ENCODE data around the gene SSBP3. TPM values are rescaled to one million over a fixed set of nuclear protein-coding genes. Genes with fewer than 3 reads are reported as not detected.

SSBP3 gene
- total RNA-seq, 4 donors from 2014 or later: 28.7 to 162 (median 37.0) TPM

- H3K36me3 ChIP-seq: no peaks in the 10 kb centered on the region
- no peak overlapping the region for H3K4me3 ChIP-seq
- TF ChIP-seq EP300 (IDR thresholded peaks at IDR 0.05; ENCODE audit: low read depth) (no peak), CTCF (IDR thresholded peaks at IDR 0.05) (no peak), POLR2A (IDR thresholded peaks at IDR 0.05) (no peak), POLR2AphosphoS5 (IDR thresholded peaks at IDR 0.05) (no peak)
- no peaks in the 10 kb centered on the region for H3K9me3 ChIP-seq
- H3K4me1 ChIP-seq: peaks cover 54 to 76% (median 60%) of the 10 kb centered on the region in 4 donors
- peak overlapping the region; percentile 69 to 88 (median 78) for H3K27ac ChIP-seq
- in situ Hi-C loops (cut with MboI; ENCODE audit: low pct_ligation_motif_present in 1 of 4, low pct_unique_long_range_greater_than_20kb in 1 of 4, low sequenced_read_pairs in 3 of 4) (no loop called here), intact Hi-C loops (cut with DNase I; ENCODE audit: low total_unique reads) (loop anchor here (10.0 kb wide), 1 partner anchor 80 kb away; the partner anchor contains the start of gene SSBP3)
- H3K27me3 ChIP-seq: no peaks in the 10 kb centered on the region
- DNase-seq: no peak
- WGBS, 2 donors (ENCODE audit: low coverage in 1 of 2): 77 to 86% methylated on average over 2 of the region's 2 CpGs
These were observed 80.9 kb downstream of the SSBP3 start for GRCh38 chr1:54325284-54325683.

GRCh38 chr1:54324251-54325140 is 81.7 kb downstream of the SSBP3 start:
- H3K4me3 ChIP-seq: no peak overlapping the region
- intact Hi-C loops (cut with DNase I; ENCODE audit: low total_unique reads): loop anchor here (10.0 kb wide), 1 partner anchor 80 kb away; the partner anchor contains the start of gene SSBP3
- no peak for TF ChIP-seq POLR2A (IDR thresholded peaks at IDR 0.05)
- no peak for TF ChIP-seq EP300 (IDR thresholded peaks at IDR 0.05; ENCODE audit: low read depth)
- no peak for TF ChIP-seq CTCF (IDR thresholded peaks at IDR 0.05)
- TF ChIP-seq POLR2AphosphoS5 (IDR thresholded peaks at IDR 0.05): no peak
- H3K36me3 ChIP-seq: no peaks in the 10 kb centered on the region
- DNase-seq: no peak
- no peaks in the 10 kb centered on the region for H3K27me3 ChIP-seq
- peak overlapping the region; percentile 69 to 88 (median 78) for H3K27ac ChIP-seq
- H3K4me1 ChIP-seq: peaks cover 48 to 70% (median 56%) of the 10 kb centered on the region in 4 donors
- no peaks in the 10 kb centered on the region for H3K9me3 ChIP-seq
- in situ Hi-C loops (cut with MboI; ENCODE audit: low pct_ligation_motif_present in 1 of 4, low pct_unique_long_range_greater_than_20kb in 1 of 4, low sequenced_read_pairs in 3 of 4): no loop called here
- 65 to 67% methylated on average over 5 to 19 of the region's 19 CpGs for WGBS, 2 donors (ENCODE audit: low coverage in 1 of 2)

GRCh38 chr1:54323921-54324250 is 82.3 kb downstream of the SSBP3 start:
- intact Hi-C loops (cut with DNase I; ENCODE audit: low total_unique reads) (loop anchor here (10.0 kb wide), 1 partner anchor 81 kb away; the partner anchor contains the start of gene SSBP3), in situ Hi-C loops (cut with MboI; ENCODE audit: low pct_ligation_motif_present in 1 of 4, low pct_unique_long_range_greater_than_20kb in 1 of 4, low sequenced_read_pairs in 3 of 4) (no loop called here)
- Histone ChIP-seq H3K4me1 (peaks cover 43 to 64% (median 51%) of the 10 kb centered on the region in 4 donors), H3K4me3 (no peak overlapping the region), H3K27ac (peak overlapping the region; percentile 69 to 88 (median 78)), H3K36me3 (no peaks in the 10 kb centered on the region), H3K9me3 (no peaks in the 10 kb centered on the region), H3K27me3 (no peaks in the 10 kb centered on the region)
- DNase-seq: no peak
- TF ChIP-seq POLR2AphosphoS5 (IDR thresholded peaks at IDR 0.05): no peak
- TF ChIP-seq EP300 (IDR thresholded peaks at IDR 0.05; ENCODE audit: low read depth): no peak
- WGBS, 2 donors (ENCODE audit: low coverage in 1 of 2): 75 to 100% methylated on average over 1 to 6 of the region's 6 CpGs

- DNase-seq: peak; percentile 38
- in situ Hi-C loops (cut with MboI; ENCODE audit: low pct_ligation_motif_present in 1 of 4, low pct_unique_long_range_greater_than_20kb in 1 of 4, low sequenced_read_pairs in 3 of 4): no loop called here
These were observed 82.9 kb downstream of the SSBP3 start for GRCh38 chr1:54323324-54323739.

More at GRCh38 chr1:54323324-54323739, 82.9 kb downstream of the SSBP3 start:
- no peaks in the 10 kb centered on the region for H3K27me3 ChIP-seq
- 48 to 67% methylated on average over 1 to 6 of the region's 6 CpGs for WGBS, 2 donors (ENCODE audit: low coverage in 1 of 2)
- H3K27ac ChIP-seq: peak overlapping the region; percentile 69 to 88 (median 78)
- peaks cover 38 to 58% (median 50%) of the 10 kb centered on the region in 4 donors for H3K4me1 ChIP-seq
- no peaks in the 10 kb centered on the region for H3K9me3 ChIP-seq
- intact Hi-C loops (cut with DNase I; ENCODE audit: low total_unique reads): loop anchor here (10.0 kb wide), 1 partner anchor 81 kb away; the partner anchor contains the start of gene SSBP3
- no peak for TF ChIP-seq EP300 (IDR thresholded peaks at IDR 0.05; ENCODE audit: low read depth)
- TF ChIP-seq POLR2A (IDR thresholded peaks at IDR 0.05): no peak
- TF ChIP-seq POLR2AphosphoS5 (IDR thresholded peaks at IDR 0.05): no peak
- peak in 3 of 5 experiments; percentile 13 to 20 (median 13) for TF ChIP-seq CTCF (IDR thresholded peaks at IDR 0.05)
- no peak overlapping the region for H3K4me3 ChIP-seq
- no peaks in the 10 kb centered on the region for H3K36me3 ChIP-seq
